ENCODE measurements around the gene GDE1. TPM values are rescaled to one million over a fixed set of nuclear protein-coding genes. Genes with fewer than 3 reads are reported as not detected.

Gene GDE1
- total RNA-seq, 2 experiments from 2014 or later, result 20.0 TPM

- CTCF ChIA-PET, result interaction anchor here (0.9 to 1.7 kb wide), 3 partner anchors 10 to 71 kb away, joined by 3 to 9 read pairs (median 4); partner anchors contain the start of gene VPS35L
Observed at GRCh38 chr16:19512297-19512696, 9.6 kb downstream of the GDE1 start.

GRCh38 chr16:19507867-19508266, 14.0 kb downstream of the GDE1 start:
- H3K27ac Mint-ChIP-seq, result no peak overlapping the region
- peaks cover 30% of the 10 kb centered on the region for H3K36me3 Mint-ChIP-seq (ENCODE audit: low read depth)
- TF ChIP-seq, protein P1, sequence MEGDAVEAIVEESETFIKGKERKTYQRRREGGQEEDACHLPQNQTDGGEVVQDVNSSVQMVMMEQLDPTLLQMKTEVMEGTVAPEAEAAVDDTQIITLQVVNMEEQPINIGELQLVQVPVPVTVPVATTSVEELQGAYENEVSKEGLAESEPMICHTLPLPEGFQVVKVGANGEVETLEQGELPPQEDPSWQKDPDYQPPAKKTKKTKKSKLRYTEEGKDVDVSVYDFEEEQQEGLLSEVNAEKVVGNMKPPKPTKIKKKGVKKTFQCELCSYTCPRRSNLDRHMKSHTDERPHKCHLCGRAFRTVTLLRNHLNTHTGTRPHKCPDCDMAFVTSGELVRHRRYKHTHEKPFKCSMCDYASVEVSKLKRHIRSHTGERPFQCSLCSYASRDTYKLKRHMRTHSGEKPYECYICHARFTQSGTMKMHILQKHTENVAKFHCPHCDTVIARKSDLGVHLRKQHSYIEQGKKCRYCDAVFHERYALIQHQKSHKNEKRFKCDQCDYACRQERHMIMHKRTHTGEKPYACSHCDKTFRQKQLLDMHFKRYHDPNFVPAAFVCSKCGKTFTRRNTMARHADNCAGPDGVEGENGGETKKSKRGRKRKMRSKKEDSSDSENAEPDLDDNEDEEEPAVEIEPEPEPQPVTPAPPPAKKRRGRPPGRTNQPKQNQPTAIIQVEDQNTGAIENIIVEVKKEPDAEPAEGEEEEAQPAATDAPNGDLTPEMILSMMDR (IDR thresholded peaks at IDR 0.05), result no peak
- no peak for DNase-seq
- H3K27me3 Mint-ChIP-seq, result no peaks in the 10 kb centered on the region
- H3K4me3 Mint-ChIP-seq, result no peak overlapping the region
- H3K9me3 Mint-ChIP-seq, result no peaks in the 10 kb centered on the region
- ChIA-PET POLR2A (no interaction called here), CTCF (interaction anchor here (2.1 kb wide), 1 partner anchor 421 kb away, joined by 6 read pairs; no protein-coding TSS in a partner anchor)
- no peaks in the 10 kb centered on the region for H3K4me1 Mint-ChIP-seq (ENCODE audit: low read depth)
- intact Hi-C loops (cut with micrococcal nuclease), result no loop called here
- no peak for ATAC-seq

More at GRCh38 chr16:19512297-19512696, 9.6 kb downstream of the GDE1 start:
- peaks cover 21% of the 10 kb centered on the region for H3K4me1 Mint-ChIP-seq (ENCODE audit: low read depth)
- no peaks in the 10 kb centered on the region for H3K9me3 Mint-ChIP-seq
- no peaks in the 10 kb centered on the region for H3K27me3 Mint-ChIP-seq
- ATAC-seq (no peak), DNase-seq (no peak)
- TF ChIP-seq, protein P1 (IDR thresholded peaks at IDR 0.05), result no peak
- H3K4me3 Mint-ChIP-seq, result no peak overlapping the region
- H3K36me3 Mint-ChIP-seq (ENCODE audit: low read depth), result peaks cover 42% of the 10 kb centered on the region
- POLR2A ChIA-PET, result no interaction called here
- intact Hi-C loops (cut with micrococcal nuclease), result no loop called here
- no peak overlapping the region for H3K27ac Mint-ChIP-seq

DNA sequence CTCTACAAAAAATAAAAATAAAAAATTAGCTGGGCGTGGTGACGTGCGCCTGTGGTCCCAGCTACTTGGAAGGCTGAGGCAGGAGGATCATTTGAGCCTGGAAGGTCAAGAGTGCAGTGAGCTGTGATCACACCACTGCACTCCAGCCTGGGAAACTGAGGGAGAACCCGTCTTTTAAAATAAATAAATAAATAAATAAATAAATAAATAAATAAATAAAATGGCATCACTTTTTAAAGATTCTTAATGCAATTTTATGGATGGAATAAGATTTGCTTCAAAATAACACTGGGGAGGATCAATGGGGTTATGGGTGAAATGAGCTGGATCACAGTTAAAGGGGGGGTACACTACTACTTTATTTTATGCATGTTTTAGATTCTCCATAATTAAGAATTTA, 14.9 kb downstream of the GDE1 start:
- no peaks in the 10 kb centered on the region for H3K9me3 Mint-ChIP-seq
- ChIA-PET CTCF (interaction anchor here (2.1 kb wide), 1 partner anchor 420 kb away, joined by 6 read pairs; no protein-coding TSS in a partner anchor), POLR2A (no interaction called here)
- no peak for DNase-seq
- ATAC-seq, result no peak
- H3K4me1 Mint-ChIP-seq (ENCODE audit: low read depth), result no peaks in the 10 kb centered on the region
- H3K27ac Mint-ChIP-seq, result no peak overlapping the region
- H3K27me3 Mint-ChIP-seq, result no peaks in the 10 kb centered on the region
- no peak overlapping the region for H3K4me3 Mint-ChIP-seq
- TF ChIP-seq, protein P1 (IDR thresholded peaks at IDR 0.05), result no peak
- H3K36me3 Mint-ChIP-seq (ENCODE audit: low read depth), result peaks cover 30% of the 10 kb centered on the region
- intact Hi-C loops (cut with micrococcal nuclease), result no loop called here

- TF ChIP-seq, protein P1 (IDR thresholded peaks at IDR 0.05), result no peak
- Mint-ChIP-seq H3K36me3 (ENCODE audit: low read depth) (peaks cover 30% of the 10 kb centered on the region), H3K27me3 (no peaks in the 10 kb centered on the region), H3K4me1 (ENCODE audit: low read depth) (no peaks in the 10 kb centered on the region), H3K27ac (no peak overlapping the region), H3K9me3 (no peaks in the 10 kb centered on the region), H3K4me3 (no peak overlapping the region)
- ChIA-PET CTCF (interaction anchor here (0.6 to 0.8 kb wide), 2 partner anchors 91 to 420 kb away, joined by 3 to 4 read pairs; no protein-coding TSS in a partner anchor), POLR2A (interaction anchor here (0.5 kb wide), 1 partner anchor 12 kb away, joined by 3 read pairs; no protein-coding TSS in a partner anchor)
- intact Hi-C loops (cut with micrococcal nuclease), result no loop called here
- no peak for DNase-seq
- no peak for ATAC-seq
Observed at GRCh38 chr16:19505600-19506303, 16.1 kb downstream of the GDE1 start.

DNA sequence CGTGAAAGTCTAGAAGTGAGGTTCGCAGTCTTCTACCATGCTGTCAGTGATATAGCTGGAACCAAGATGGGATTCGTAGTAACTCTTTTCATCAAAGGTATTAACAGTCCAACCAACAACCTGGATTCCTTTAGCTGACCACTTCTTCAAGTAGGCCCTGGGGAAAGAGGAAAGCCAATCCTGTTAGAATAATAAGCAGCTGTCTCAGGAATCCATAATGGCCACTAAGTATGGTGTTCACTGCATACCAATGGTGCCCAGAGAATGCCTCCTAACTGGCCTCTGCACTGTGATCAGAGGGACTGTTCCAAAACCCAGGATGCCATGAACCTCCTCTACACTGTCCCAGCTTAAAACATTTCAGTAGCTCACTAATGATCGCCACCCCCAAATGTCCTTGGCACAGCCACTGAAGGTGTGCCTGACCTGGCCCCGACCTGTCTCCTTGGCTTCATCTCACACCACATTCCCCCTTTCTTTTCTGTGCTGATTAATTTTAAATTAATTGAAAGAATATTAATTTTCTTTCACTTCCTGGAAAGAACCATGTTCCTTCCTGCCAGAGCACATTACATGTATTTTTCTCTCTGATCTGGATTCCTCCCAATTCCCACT, 18.3 kb downstream of the GDE1 start:
- H3K27ac Mint-ChIP-seq, result no peak overlapping the region
- DNase-seq (no peak), ATAC-seq (no peak)
- TF ChIP-seq, protein P1 (IDR thresholded peaks at IDR 0.05), result no peak
- no peaks in the 10 kb centered on the region for H3K4me1 Mint-ChIP-seq (ENCODE audit: low read depth)
- ChIA-PET CTCF (interaction anchor here (1.1 to 3.4 kb wide), 14 partner anchors 8 to 418 kb away, joined by 3 to 34 read pairs (median 5); partner anchors contain the start of gene VPS35L), POLR2A (interaction anchor here (0.8 kb wide), 1 partner anchor 21 kb away, joined by 4 read pairs; no protein-coding TSS in a partner anchor)
- intact Hi-C loops (cut with micrococcal nuclease), result loop anchor here (5.0 kb wide), 1 partner anchor 116 kb away; no protein-coding TSS in a partner anchor
- H3K4me3 Mint-ChIP-seq, result no peak overlapping the region
- peaks cover 32% of the 10 kb centered on the region for H3K36me3 Mint-ChIP-seq (ENCODE audit: low read depth)
- no peaks in the 10 kb centered on the region for H3K9me3 Mint-ChIP-seq
- H3K27me3 Mint-ChIP-seq, result no peaks in the 10 kb centered on the region
